Gastrocnemius medialis (tissue), 4 donors: ENCODE data around the gene CCDC194.
A peak's percentile ranks its signal among the peaks of the same experiment; 100 is the strongest.

Experiments used
- POLR2A ChIP-seq, 2 donors: fragments of 450-650 bp; IDR thresholded peaks; one replicate each; pipeline ENCODE4 v1.6.1; 2017; ENCODE audit warnings: antibody characterized with exemption in 2 of 2, mild to moderate bottlenecking in 2 of 2, moderate library complexity in 2 of 2
- TF ChIP-seq, protein P1 (sequence below), 5 experiments: fragments of 450-650 bp in 3 of 5; fragments of 200-600 bp in 2 of 5; sonication (generic) in 2 of 5; IDR thresholded peaks in 4 of 5; conservative IDR thresholded peaks in 1 of 5; 1 replicate in 4 of 5; 2 replicates in 1 of 5; pipeline ENCODE4 v1.5.1; 2016 to 2019; ENCODE audit warnings: antibody characterized with exemption in 5 of 5, mild to moderate bottlenecking in 3 of 5, moderate library complexity in 3 of 5

DNA sequence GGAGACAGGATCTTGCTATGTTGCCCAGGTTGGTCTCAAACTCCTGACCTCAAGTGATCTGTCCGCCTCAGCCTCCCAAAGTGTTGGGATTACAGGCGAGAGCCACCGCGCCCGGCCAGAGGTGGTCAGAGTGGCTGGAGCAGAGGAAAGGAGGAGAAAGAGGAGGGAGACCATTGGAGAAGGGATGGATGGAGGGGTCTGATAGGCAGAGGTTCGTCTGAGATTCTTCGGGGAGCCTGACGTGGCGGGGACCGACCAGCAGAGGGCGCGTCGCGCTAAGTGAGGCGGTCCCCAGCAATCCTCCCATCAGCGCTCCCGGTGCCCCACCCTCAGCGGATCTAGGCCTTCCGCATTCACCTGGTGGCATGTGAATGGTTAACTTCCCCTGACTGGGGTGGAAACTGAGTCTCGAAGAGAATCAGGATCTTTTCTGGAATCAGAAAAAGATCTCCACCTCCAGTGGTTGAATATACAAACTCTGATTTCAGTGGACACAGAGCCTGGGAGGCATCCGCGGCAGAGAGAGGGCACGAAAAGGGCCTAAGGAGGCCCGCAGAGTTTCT lies 47.8 kb downstream of the CCDC194 start:
- TF ChIP-seq, protein P1, sequence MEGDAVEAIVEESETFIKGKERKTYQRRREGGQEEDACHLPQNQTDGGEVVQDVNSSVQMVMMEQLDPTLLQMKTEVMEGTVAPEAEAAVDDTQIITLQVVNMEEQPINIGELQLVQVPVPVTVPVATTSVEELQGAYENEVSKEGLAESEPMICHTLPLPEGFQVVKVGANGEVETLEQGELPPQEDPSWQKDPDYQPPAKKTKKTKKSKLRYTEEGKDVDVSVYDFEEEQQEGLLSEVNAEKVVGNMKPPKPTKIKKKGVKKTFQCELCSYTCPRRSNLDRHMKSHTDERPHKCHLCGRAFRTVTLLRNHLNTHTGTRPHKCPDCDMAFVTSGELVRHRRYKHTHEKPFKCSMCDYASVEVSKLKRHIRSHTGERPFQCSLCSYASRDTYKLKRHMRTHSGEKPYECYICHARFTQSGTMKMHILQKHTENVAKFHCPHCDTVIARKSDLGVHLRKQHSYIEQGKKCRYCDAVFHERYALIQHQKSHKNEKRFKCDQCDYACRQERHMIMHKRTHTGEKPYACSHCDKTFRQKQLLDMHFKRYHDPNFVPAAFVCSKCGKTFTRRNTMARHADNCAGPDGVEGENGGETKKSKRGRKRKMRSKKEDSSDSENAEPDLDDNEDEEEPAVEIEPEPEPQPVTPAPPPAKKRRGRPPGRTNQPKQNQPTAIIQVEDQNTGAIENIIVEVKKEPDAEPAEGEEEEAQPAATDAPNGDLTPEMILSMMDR (IDR thresholded peaks at IDR 0.05 in 4 of 5, conservative IDR thresholded peaks at IDR 0.05 in 1 of 5), result peak; percentile 93 to 98 (median 97)
- no peak for TF ChIP-seq POLR2A (IDR thresholded peaks at IDR 0.05)
